Measurements from ENCODE around the gene NLRC3.

DNA sequence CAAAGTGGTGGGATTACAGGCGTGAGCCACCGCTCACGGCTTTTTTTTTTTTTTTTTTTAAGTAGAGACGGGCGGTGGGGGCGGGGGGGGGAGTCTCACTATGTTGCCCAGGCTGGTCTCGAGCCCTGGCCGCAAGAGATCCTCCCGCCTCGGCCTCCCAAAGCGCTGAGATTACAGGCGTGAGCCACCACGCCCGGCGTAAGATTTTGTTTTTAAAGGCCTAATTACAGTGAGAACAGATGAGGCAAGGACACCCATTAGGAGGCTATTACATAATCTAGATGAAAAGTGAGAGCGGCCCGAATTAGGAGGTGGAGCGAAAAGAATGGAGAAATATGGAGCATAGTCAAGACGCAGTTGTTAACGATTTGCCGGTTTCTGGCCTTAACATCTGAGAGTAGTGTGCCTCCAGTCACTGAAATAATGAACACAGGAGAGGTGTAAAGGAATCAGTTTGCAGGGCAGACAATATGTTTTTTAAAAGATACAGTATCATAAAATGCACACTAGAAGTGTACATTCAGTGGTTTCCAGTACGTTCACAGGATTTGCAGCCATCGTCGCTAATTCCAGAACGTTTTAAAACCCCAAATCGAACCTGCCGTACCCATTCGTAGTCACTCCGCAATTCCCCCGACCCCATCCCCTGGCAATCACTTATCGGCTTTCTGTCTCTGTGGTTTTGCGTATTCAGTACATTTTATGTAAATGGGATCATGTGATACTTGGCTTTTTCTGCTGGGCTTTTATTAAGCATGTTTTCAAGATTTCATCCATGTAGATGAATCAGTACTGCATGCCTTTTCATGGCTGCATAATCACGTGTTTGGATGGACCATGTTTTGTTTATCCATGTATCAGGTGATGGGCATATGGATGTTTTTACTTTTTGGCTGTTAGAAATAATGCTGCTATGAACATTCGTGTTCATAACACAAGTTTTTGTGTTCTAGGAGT is 35.6 kb upstream of the NLRC3 start:
- TF ChIP-seq, protein P1, sequence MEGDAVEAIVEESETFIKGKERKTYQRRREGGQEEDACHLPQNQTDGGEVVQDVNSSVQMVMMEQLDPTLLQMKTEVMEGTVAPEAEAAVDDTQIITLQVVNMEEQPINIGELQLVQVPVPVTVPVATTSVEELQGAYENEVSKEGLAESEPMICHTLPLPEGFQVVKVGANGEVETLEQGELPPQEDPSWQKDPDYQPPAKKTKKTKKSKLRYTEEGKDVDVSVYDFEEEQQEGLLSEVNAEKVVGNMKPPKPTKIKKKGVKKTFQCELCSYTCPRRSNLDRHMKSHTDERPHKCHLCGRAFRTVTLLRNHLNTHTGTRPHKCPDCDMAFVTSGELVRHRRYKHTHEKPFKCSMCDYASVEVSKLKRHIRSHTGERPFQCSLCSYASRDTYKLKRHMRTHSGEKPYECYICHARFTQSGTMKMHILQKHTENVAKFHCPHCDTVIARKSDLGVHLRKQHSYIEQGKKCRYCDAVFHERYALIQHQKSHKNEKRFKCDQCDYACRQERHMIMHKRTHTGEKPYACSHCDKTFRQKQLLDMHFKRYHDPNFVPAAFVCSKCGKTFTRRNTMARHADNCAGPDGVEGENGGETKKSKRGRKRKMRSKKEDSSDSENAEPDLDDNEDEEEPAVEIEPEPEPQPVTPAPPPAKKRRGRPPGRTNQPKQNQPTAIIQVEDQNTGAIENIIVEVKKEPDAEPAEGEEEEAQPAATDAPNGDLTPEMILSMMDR (IDR thresholded peaks at IDR 0.05), result no peak
- TF ChIP-seq POLR2AphosphoS5 (IDR thresholded peaks at IDR 0.05; ENCODE audit: low read depth, low read length) (no peak), TCF7L2 (IDR thresholded peaks at IDR 0.05; ENCODE audit: low read depth, low read length) (no peak)

Measured in Panc1 (cell line).